HepG2 (cell line): ENCODE measurements around the gene COL27A1. TPM values are rescaled to one million over a fixed set of nuclear protein-coding genes. Genes with fewer than 3 reads are reported as not detected.

ENCODE experiments used
- ATAC-seq: fragments of 200-7000 bp; cut with Tn5 transposase; 3 replicates; pipeline ENCODE4 v1.9.1; 2020; ENCODE audit warnings: mild to moderate bottlenecking, moderate library complexity
- BruUV-seq: library from RNA; stranded (reverse); fragments of 400-500 nt; replicated peaks from 2 replicates; lab custom pipeline; 2021; lab: Mats Ljungman, UMichigan
- CTCF ChIA-PET: fragments of 300-600 bp; formaldehyde crosslinking; extraction: SDS; loops from one replicate; lab custom pipeline; 2021; ENCODE audit warnings: low total read pairs, inconsistent platforms, low intra/inter-chr PET ratio; lab: Yijun Ruan, JAX
- POLR2A ChIA-PET: fragments of 350-600 bp; sonication (Branson Sonifier 250); formaldehyde crosslinking; loops from one replicate; lab custom pipeline; 2020; ENCODE audit warnings: antibody characterized with exemption, inconsistent platforms; lab: Yijun Ruan, JAX
- DNase-seq: peaks from one replicate; pipeline ENCODE4 v3.0.0-alpha.2; 2015; ENCODE audit warnings: low spot score
- FAIRE-seq: peaks from 3 replicates; lab custom pipeline; 2011; peaks lifted over from hg19 to GRCh38; lab: Jason Lieb, UNC
- H2AFZ ChIP-seq: one replicate; pipeline ENCODE4 v1.6.1; 2011; ENCODE audit warnings: low read length, inconsistent platforms
- H3K27ac ChIP-seq: fragments of 300-600 bp; 3 replicates; pipeline ENCODE4 v1.8.0; 2011; ENCODE audit warnings: mixed run types, mild to moderate bottlenecking, mixed read lengths, low read length, inconsistent platforms; ENCODE audit not compliant: insufficient read depth; ENCODE audit errors: extremely low read length
- H3K27me3 ChIP-seq, 2 experiments: fragments of 200-600 bp in 1 of 2; 2 replicates in 1 of 2; 3 replicates in 1 of 2; pipeline versions ENCODE4 v1.6.0 to v1.8.0; 2011; ENCODE audit warnings: low read length in 2 of 2, mild to moderate bottlenecking in 2 of 2, moderate library complexity in 2 of 2, inconsistent platforms in 1 of 2; ENCODE audit not compliant: insufficient read depth in 2 of 2, control insufficient read depth in 1 of 2
- H3K36me3 ChIP-seq, 2 experiments: fragments of 200-600 bp in 1 of 2; replicated peaks in 1 of 2; 2 replicates in 1 of 2; 3 replicates in 1 of 2; pipeline versions ENCODE4 v1.5.1 to v1.8.0; 2011; ENCODE audit warnings: low read length in 2 of 2, inconsistent platforms in 1 of 2; ENCODE audit not compliant: insufficient read depth in 2 of 2, control insufficient read depth in 1 of 2
- H3K4me1 ChIP-seq: 2 replicates; pipeline ENCODE4 v1.5.1; 2012; ENCODE audit warnings: low read length, inconsistent platforms; ENCODE audit not compliant: insufficient read depth
- H3K4me2 ChIP-seq: 2 replicates; pipeline ENCODE4 v1.6.0; 2011; ENCODE audit warnings: low read depth, low read length, inconsistent platforms
- H3K4me3 ChIP-seq, 3 experiments: fragments of 200-600 bp in 1 of 3; sonication (generic), shearing (Covaris generic) in 1 of 3; replicated peaks in 1 of 3; 2 replicates each; pipeline ENCODE4 v1.5.1; 2011 to 2016; ENCODE audit warnings: low read length in 3 of 3, inconsistent platforms in 2 of 3, low read depth in 2 of 3, mild to moderate bottlenecking in 2 of 3, control low read depth in 1 of 3, mixed read lengths in 1 of 3; ENCODE audit not compliant: insufficient read depth in 1 of 3
- H3K79me2 ChIP-seq: one replicate; pipeline ENCODE4 v1.6.1; 2011; ENCODE audit warnings: low read length, inconsistent platforms; ENCODE audit not compliant: insufficient read depth
- H3K9ac ChIP-seq: 2 replicates; pipeline ENCODE4 v1.6.0; 2011; ENCODE audit warnings: mild to moderate bottlenecking, low read depth, low read length, inconsistent platforms; ENCODE audit not compliant: insufficient read depth
- H3K9me3 ChIP-seq: 2 replicates; pipeline ENCODE4 v1.5.1; 2012; ENCODE audit warnings: mild to moderate bottlenecking, low read length
- H4K20me1 ChIP-seq: 2 replicates; pipeline ENCODE4 v1.6.0; 2011; ENCODE audit warnings: inconsistent platforms, mild to moderate bottlenecking, low read length, moderate library complexity; ENCODE audit not compliant: insufficient read depth
- AGO2 ChIP-seq: fragments of 200-400 bp; formaldehyde crosslinking; optimal IDR thresholded peaks from 2 replicates; pipeline ENCODE3; 2017; ENCODE audit warnings: mild to moderate bottlenecking, low read depth, low read length, moderate library complexity
- ARNTL ChIP-seq: sonication (generic); formaldehyde crosslinking; IDR thresholded peaks from 2 replicates; pipeline ENCODE4 v1.4.0; 2020; ENCODE audit warnings: mild to moderate bottlenecking, missing genetic modification reagents
- KMT2A ChIP-seq: sonication (generic); formaldehyde crosslinking; IDR thresholded peaks from 2 replicates; pipeline ENCODE4 v1.4.0; 2020; ENCODE audit warnings: missing genetic modification reagents
- NFE2L2 ChIP-seq: fragments of 150-350 bp; IDR thresholded peaks from 2 replicates; pipeline ENCODE4 v1.6.1; 2014; ENCODE audit warnings: low read length
- NKX3-1 ChIP-seq: sonication (generic); formaldehyde crosslinking; IDR thresholded peaks from 2 replicates; pipeline ENCODE4 v1.5.0; 2020; ENCODE audit warnings: missing genetic modification reagents
- NR0B2 ChIP-seq: sonication (generic); formaldehyde crosslinking; IDR thresholded peaks from 2 replicates; pipeline ENCODE4 v1.4.0; 2020; ENCODE audit warnings: mild to moderate bottlenecking, missing genetic modification reagents
- RBM22 ChIP-seq: fragments of 200-400 bp; formaldehyde crosslinking; optimal IDR thresholded peaks from 2 replicates; pipeline ENCODE3; 2017; ENCODE audit warnings: mild to moderate bottlenecking, low read length, moderate library complexity
- TARDBP ChIP-seq: sonication (generic); formaldehyde crosslinking; IDR thresholded peaks from 2 replicates; pipeline ENCODE4 v1.8.0; 2022; ENCODE audit warnings: mild to moderate bottlenecking, missing genetic modification reagents
- TSC22D2 ChIP-seq: sonication (generic); formaldehyde crosslinking; IDR thresholded peaks from 2 replicates; pipeline ENCODE4 v1.5.1; 2020; ENCODE audit warnings: missing genetic modification reagents, mild to moderate bottlenecking, borderline replicate concordance
- ZFP1 ChIP-seq: IDR thresholded peaks from 2 replicates; pipeline ENCODE4 v1.6.1; 2016
- ZNF180 ChIP-seq: sonication (generic); formaldehyde crosslinking; IDR thresholded peaks from 2 replicates; pipeline ENCODE4 v1.4.0; 2020; ENCODE audit warnings: low read depth, missing genetic modification reagents, borderline replicate concordance
- ZNF34 ChIP-seq: sonication (generic); formaldehyde crosslinking; IDR thresholded peaks from 2 replicates; pipeline ENCODE4 v1.4.0; 2020; ENCODE audit warnings: mild to moderate bottlenecking, missing genetic modification reagents, borderline replicate concordance
- ZNF629 ChIP-seq: sonication (generic); formaldehyde crosslinking; conservative IDR thresholded peaks from 2 replicates; pipeline ENCODE4 v1.5.0; 2020; ENCODE audit warnings: missing genetic modification reagents
- ZNF709 ChIP-seq: sonication (generic); formaldehyde crosslinking; IDR thresholded peaks from 2 replicates; pipeline ENCODE4 v1.5.0; 2020; ENCODE audit warnings: mild to moderate bottlenecking, missing genetic modification reagents
- WGBS: methylation state at CpG from one replicate; pipeline ENCODE4 v1.1.6; 2017; ENCODE audit warnings: low lambda C conversion rate; 5-methylcytosine and 5-hydroxymethylcytosine counted together
- in situ Hi-C: cut with HindIII; loops from 2 replicates; pipeline ENCODE4 v1.10.0; 2017; ENCODE audit warnings: low pct_unique_long_range_greater_than_20kb; ENCODE audit not compliant: extremely low pct_ligation_motif_present
- intact Hi-C: fragments of 100-400 bp; cut with micrococcal nuclease; formaldehyde crosslinking; loops from one replicate; pipeline ENCODE4 v1.10.0; 2022; ENCODE audit not compliant: unreplicated experiment
- polyA plus RNA-seq, 8 experiments: library from polyadenylated mRNA; depleted of rRNA in 3 of 8; stranded (reverse) in 7 of 8; unstranded in 1 of 8; fragments of >200 nt; fragmentation: Illumina TruSeq in 4 of 8; extraction: Trizol in 4 of 8; gene quantifications; 2 replicates each; pipeline versions ENCODE4 v1.2.1 to v1.2.3, GENCODE V29; 2011 to 2016; ENCODE audit warnings: low read depth in 4 of 8, missing spikeins in 1 of 8, mixed read lengths in 1 of 8; ENCODE audit not compliant: insufficient read depth in 1 of 8
- total RNA-seq, 5 experiments: library from RNA; depleted of rRNA; stranded (reverse); fragments of >200 nt; fragmentation: Illumina TruSeq; extraction: Trizol; gene quantifications; 2 replicates each; pipeline ENCODE4 v1.2.3, GENCODE V29; 2016; ENCODE audit warnings: low read depth in 1 of 5
- TF ChIP-seq, protein P1 (sequence below): IDR thresholded peaks from 2 replicates; pipeline ENCODE4 v1.6.1; 2016; ENCODE audit warnings: missing compliant biosample characterization, missing genetic modification reagents, borderline replicate concordance

The COL27A1 gene
- total and polyA plus RNA-seq, 2 of the 13 experiments (the other 11 are each of a cell fraction or from before 2014, with no cell fraction given): 71.3 to 89.1 TPM

DNA sequence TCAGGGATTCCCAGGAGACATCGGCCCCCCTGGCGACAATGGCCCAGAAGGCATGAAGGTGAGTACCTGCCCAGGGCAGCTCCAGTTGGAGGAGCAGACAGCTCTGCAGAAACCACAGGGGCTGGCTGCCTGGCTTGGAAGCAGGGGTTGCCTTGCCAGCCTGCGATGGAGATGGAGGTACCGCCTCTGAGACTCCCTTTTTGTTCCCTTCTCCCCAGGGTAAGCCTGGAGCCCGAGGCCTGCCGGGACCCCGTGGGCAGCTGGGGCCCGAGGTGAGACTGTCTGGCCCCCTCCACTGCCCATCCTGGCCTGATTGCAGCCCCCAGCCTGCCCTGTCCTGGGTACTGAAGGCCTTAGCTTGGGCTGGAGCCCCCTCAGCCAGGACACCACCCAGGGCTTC, 84.9 kb downstream of the COL27A1 start:
- no peak overlapping the region for H3K4me3 ChIP-seq
- intact Hi-C loops (no loop called here), in situ Hi-C loops (no loop called here)
- no peaks in the 10 kb centered on the region for H3K79me2 ChIP-seq
- no TSS peak for BruUV-seq
- H2AFZ ChIP-seq: no peak overlapping the region
- ATAC-seq: no peak
- H3K9ac ChIP-seq: no peak overlapping the region
- POLR2A ChIA-PET: no interaction called here
- WGBS: no CpG with 5 or more reads among the region's 8 CpGs
- no peak overlapping the region for H3K27ac ChIP-seq
- H3K4me1 ChIP-seq: no peaks in the 10 kb centered on the region
- DNase-seq: no peak
- no peaks in the 10 kb centered on the region for H3K9me3 ChIP-seq
- CTCF ChIA-PET: no interaction called here
- H3K36me3 ChIP-seq: peaks cover 42 to 78% of the 10 kb centered on the region in 2 experiments
- no peak overlapping the region for H3K4me2 ChIP-seq
- no peak for FAIRE-seq
- TF ChIP-seq AGO2 (peak; percentile 85), TSC22D2 (no peak), ZFP1 (CRISPR knock-in tag) (no peak), ZNF709 (CRISPR knock-in tag) (no peak), ARNTL (CRISPR knock-in tag) (no peak), NKX3-1 (CRISPR knock-in tag) (no peak)
- H3K27me3 ChIP-seq: no peaks in the 10 kb centered on the region
- no peaks in the 10 kb centered on the region for H4K20me1 ChIP-seq

DNA sequence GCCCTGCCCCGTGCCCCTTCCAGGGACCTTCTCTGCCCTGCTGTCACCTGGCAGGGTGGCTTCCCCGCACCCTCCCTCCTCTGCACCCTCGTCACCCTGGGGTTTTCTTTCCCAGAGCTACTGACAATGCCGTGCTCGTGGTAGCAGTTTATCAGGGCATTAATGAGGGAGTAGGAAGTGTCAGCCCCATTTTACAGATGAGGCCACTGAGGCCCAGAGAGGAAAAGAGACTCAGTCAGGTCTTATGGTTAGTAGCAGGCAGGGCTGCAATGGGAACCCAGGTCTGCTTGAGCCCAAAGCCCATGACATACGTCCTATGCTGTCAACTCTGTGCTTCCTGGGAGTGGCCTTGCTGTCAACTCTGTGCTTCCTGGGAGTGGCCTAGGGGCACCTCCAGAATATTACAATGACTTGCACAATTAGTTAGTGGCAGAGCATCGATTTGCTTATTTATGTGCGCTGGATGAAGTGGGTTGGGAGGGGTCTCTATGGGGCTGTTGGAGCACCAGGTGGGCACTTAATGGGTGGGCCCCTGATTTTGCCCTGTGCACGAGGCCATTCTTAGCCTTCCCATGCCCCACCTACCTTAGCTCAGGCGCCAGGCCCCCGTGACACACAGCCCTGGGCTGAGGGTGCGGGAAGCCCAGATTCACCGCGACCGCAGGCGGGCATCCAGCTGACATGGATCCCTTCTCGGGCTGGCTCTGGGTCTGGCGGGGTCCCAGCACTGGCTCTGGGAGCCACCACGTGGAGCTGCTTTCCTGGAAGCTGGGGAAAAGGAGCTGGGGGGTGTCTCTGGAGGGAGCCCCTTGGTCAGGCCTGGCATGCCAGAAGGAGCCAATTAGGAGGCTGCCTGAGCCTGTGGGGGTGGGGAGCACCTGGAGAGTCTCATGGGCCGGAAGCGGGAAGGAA, 85.6 kb downstream of the COL27A1 start:
- FAIRE-seq: no peak
- Histone ChIP-seq H3K79me2 (no peaks in the 10 kb centered on the region), H3K4me3 (no peak overlapping the region), H2AFZ (no peak overlapping the region), H3K9ac (no peak overlapping the region), H3K4me2 (no peak overlapping the region), H4K20me1 (no peaks in the 10 kb centered on the region), H3K36me3 (peaks cover 46 to 81% of the 10 kb centered on the region in 2 experiments), H3K9me3 (no peaks in the 10 kb centered on the region), H3K27me3 (no peaks in the 10 kb centered on the region), H3K27ac (no peak overlapping the region), H3K4me1 (no peaks in the 10 kb centered on the region)
- intact Hi-C loops (no loop called here), in situ Hi-C loops (no loop called here)
- 98% methylated on average over 15 of the region's 21 CpGs for WGBS
- ChIA-PET POLR2A (no interaction called here), CTCF (no interaction called here)
- no peak for DNase-seq
- TF ChIP-seq RBM22 (peak; percentile 35), KMT2A (CRISPR knock-in tag) (no peak), NR0B2 (no peak), ZNF180 (CRISPR knock-in tag) (no peak), ZNF34 (CRISPR knock-in tag) (no peak), NFE2L2 (0 out of 2 replicates have a peak, but pooled peaks have one; percentile 47), AGO2 (peak; percentile 92), TARDBP (CRISPR knock-in tag) (no peak), ZNF629 (CRISPR knock-in tag) (peak; percentile 88)
- TF ChIP-seq, protein P1, sequence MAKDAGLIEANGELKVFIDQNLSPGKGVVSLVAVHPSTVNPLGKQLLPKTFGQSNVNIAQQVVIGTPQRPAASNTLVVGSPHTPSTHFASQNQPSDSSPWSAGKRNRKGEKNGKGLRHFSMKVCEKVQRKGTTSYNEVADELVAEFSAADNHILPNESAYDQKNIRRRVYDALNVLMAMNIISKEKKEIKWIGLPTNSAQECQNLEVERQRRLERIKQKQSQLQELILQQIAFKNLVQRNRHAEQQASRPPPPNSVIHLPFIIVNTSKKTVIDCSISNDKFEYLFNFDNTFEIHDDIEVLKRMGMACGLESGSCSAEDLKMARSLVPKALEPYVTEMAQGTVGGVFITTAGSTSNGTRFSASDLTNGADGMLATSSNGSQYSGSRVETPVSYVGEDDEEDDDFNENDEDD (CRISPR knock-in tag): no peak
- no peak for ATAC-seq
- no TSS peak for BruUV-seq
